CD14-positive monocyte (primary cell): ENCODE results near the gene CARMIL3. TPM values are rescaled to one million over a fixed set of nuclear protein-coding genes. Genes with fewer than 3 reads are reported as not detected.

Experiments
- DNase-seq, 3 donors: peaks; one replicate each; pipeline ENCODE4 v3.0.0-alpha.2; 2011 to 2022
- H2AFZ ChIP-seq: 2 replicates; pipeline ENCODE4 v1.6.0; 2012; ENCODE audit warnings: mild to moderate bottlenecking, low read depth, low read length, inconsistent platforms; ENCODE audit not compliant: insufficient read depth, poor library complexity, severe bottlenecking
- H3K27ac ChIP-seq, 2 donors: 1 replicate in 1 of 2; 2 replicates in 1 of 2; pipeline ENCODE4 v1.5.1; 2012 to 2013; ENCODE audit warnings: low read length in 2 of 2, control low read depth in 1 of 2, inconsistent platforms in 1 of 2, low read depth in 1 of 2, mild to moderate bottlenecking in 1 of 2
- H3K27me3 ChIP-seq, 2 donors: one replicate each; pipeline versions ENCODE4 v1.6.0 to v1.6.1; 2011 to 2013; ENCODE audit warnings: low read length in 2 of 2; ENCODE audit not compliant: control insufficient read depth in 2 of 2, insufficient read depth in 2 of 2
- H3K36me3 ChIP-seq, 2 donors: replicated peaks in 1 of 2; 1 replicate in 1 of 2; 2 replicates in 1 of 2; pipeline versions ENCODE4 v1.5.1 to v1.6.1; 2012 to 2013; ENCODE audit warnings: low read length in 2 of 2, control low read depth in 1 of 2, inconsistent platforms in 1 of 2, mild to moderate bottlenecking in 1 of 2; ENCODE audit not compliant: insufficient read depth in 2 of 2, control insufficient read depth in 1 of 2
- H3K4me1 ChIP-seq, 2 donors: 1 replicate in 1 of 2; 2 replicates in 1 of 2; pipeline versions ENCODE4 v1.5.1 to v1.6.1; 2012 to 2013; ENCODE audit warnings: low read length in 2 of 2, control low read depth in 1 of 2, inconsistent platforms in 1 of 2, mild to moderate bottlenecking in 1 of 2, moderate library complexity in 1 of 2; ENCODE audit not compliant: insufficient read depth in 2 of 2, control insufficient read depth in 1 of 2
- H3K4me2 ChIP-seq: replicated peaks from 2 replicates; pipeline ENCODE3; 2012; ENCODE audit warnings: low read length, moderate library complexity, mild to moderate bottlenecking; ENCODE audit not compliant: poor library complexity, severe bottlenecking; ENCODE audit errors: extremely low read depth
- H3K4me3 ChIP-seq, 3 experiments: fragments of 200-600 bp in 1 of 3; sonication (generic) in 1 of 3; replicated peaks in 1 of 3; 1 replicate in 2 of 3; 2 replicates in 1 of 3; pipeline ENCODE4 v1.5.1; 2011 to 2013; ENCODE audit warnings: low read length in 3 of 3, mild to moderate bottlenecking in 3 of 3, control low read depth in 2 of 3, low read depth in 2 of 3, inconsistent platforms in 1 of 3, moderate library complexity in 1 of 3
- H3K79me2 ChIP-seq: 2 replicates; pipeline ENCODE4 v1.6.0; 2012; ENCODE audit warnings: mild to moderate bottlenecking, control low read depth, inconsistent platforms, low read length, moderate library complexity; ENCODE audit not compliant: insufficient read depth
- H3K9ac ChIP-seq: 2 replicates; pipeline ENCODE4 v1.6.0; 2017; ENCODE audit warnings: low read length, mild to moderate bottlenecking; ENCODE audit not compliant: insufficient read depth, poor library complexity, severe bottlenecking
- H3K9me3 ChIP-seq, 2 donors: replicated peaks in 1 of 2; 1 replicate in 1 of 2; 2 replicates in 1 of 2; pipeline versions ENCODE4 v1.5.1 to v1.6.1; 2012 to 2013; ENCODE audit warnings: low read length in 2 of 2, control low read depth in 1 of 2; ENCODE audit not compliant: control insufficient read depth in 1 of 2, insufficient read depth in 1 of 2
- H4K20me1 ChIP-seq: 2 replicates; pipeline ENCODE4 v1.6.0; 2012; ENCODE audit warnings: mild to moderate bottlenecking, low read length, control low read depth, moderate library complexity; ENCODE audit not compliant: insufficient read depth
- H3K27ac Mint-ChIP-seq, 7 donors: one replicate each; pipeline ENCODE4 v1.8.0; 2020; ENCODE audit warnings: mild to moderate bottlenecking in 7 of 7, mixed read lengths in 7 of 7, moderate library complexity in 6 of 7, inconsistent platforms in 2 of 7
- H3K27me3 Mint-ChIP-seq, 3 donors: one replicate each; pipeline ENCODE4 v1.8.0; 2021 to 2022; ENCODE audit warnings: low read depth in 3 of 3, mild to moderate bottlenecking in 3 of 3, mixed read lengths in 3 of 3, moderate library complexity in 3 of 3, inconsistent platforms in 1 of 3
- H3K36me3 Mint-ChIP-seq, 2 donors: one replicate each; pipeline ENCODE4 v1.8.0; 2020; ENCODE audit warnings: mixed read lengths in 2 of 2, inconsistent platforms in 1 of 2, mild to moderate bottlenecking in 1 of 2
- H3K4me1 Mint-ChIP-seq: one replicate; pipeline ENCODE4 v1.8.0; 2020; ENCODE audit warnings: mild to moderate bottlenecking, mixed read lengths
- H3K4me3 Mint-ChIP-seq, 2 donors: one replicate each; pipeline ENCODE4 v1.8.0; 2020; ENCODE audit warnings: mild to moderate bottlenecking in 2 of 2, mixed read lengths in 2 of 2, moderate library complexity in 1 of 2
- H3K9me3 Mint-ChIP-seq, 7 donors: one replicate each; pipeline ENCODE4 v1.8.0; 2020 to 2022; ENCODE audit warnings: mixed read lengths in 7 of 7, mild to moderate bottlenecking in 6 of 7, moderate library complexity in 6 of 7, inconsistent platforms in 2 of 7
- CTCF ChIP-seq: fragments of 200-600 bp; IDR thresholded peaks from one replicate; pipeline ENCODE4 v1.8.0; 2022; ENCODE audit warnings: antibody characterized with exemption, mild to moderate bottlenecking
- WGBS: methylation state at CpG from one replicate; pipeline ENCODE4 v1.1.5; 2013; ENCODE audit warnings: missing lambda C conversion rate; ENCODE audit not compliant: insufficient coverage; 5-methylcytosine and 5-hydroxymethylcytosine counted together
- intact Hi-C, 2 donors: fragments of 100-400 bp; cut with micrococcal nuclease; formaldehyde crosslinking; loops; one replicate each; pipeline versions ENCODE4 v1.15.0 to v1.15.1; 2023
- polyA plus RNA-seq, 3 donors: library from polyadenylated mRNA; depleted of rRNA in 1 of 3; unstranded in 2 of 3; stranded (reverse) in 1 of 3; fragments of 300-500 nt in 2 of 3; fragments of >200 nt in 1 of 3; fragmentation: Illumina TruSeq in 2 of 3; gene quantifications; 1 replicate in 2 of 3; 2 replicates in 1 of 3; pipeline ENCODE4 v1.2.3, GENCODE V29; 2012 to 2021

The CARMIL3 gene
- polyA plus RNA-seq, 3 donors, result 1.0 TPM; not detected in 2

- H3K4me1 Mint-ChIP-seq, result peaks cover 50% of the 10 kb centered on the region
- H3K27me3 ChIP-seq, result no peaks in the 10 kb centered on the region
- peak within 1 kb of the TSS; percentile 90 for H3K9ac ChIP-seq
- H3K9me3 Mint-ChIP-seq, result peaks cover 0 to 3% (median 0%) of the 10 kb centered on the region in 7 donors
- peaks cover 34% of the 10 kb centered on the region for H3K79me2 ChIP-seq
- peak within 1 kb of the TSS; percentile 96 to 97 for H3K4me3 Mint-ChIP-seq
- intact Hi-C loops, result loop anchor here in 1 of 2 donors (2.0 kb wide), 1 partner anchor 15 kb away; no protein-coding TSS in a partner anchor
- TF ChIP-seq CTCF, result no peak
- under 1% methylated on average over 56 of the region's 68 CpGs for WGBS
- peak; percentile 79 to 85 (median 81) for DNase-seq
- H3K4me3 ChIP-seq, result peak within 1 kb of the TSS; percentile 64 to 98 (median 72)
- peaks cover 43 to 58% of the 10 kb centered on the region in 2 donors for H3K4me1 ChIP-seq
- peaks cover 9 to 20% of the 10 kb centered on the region in 2 donors for H3K36me3 ChIP-seq
- peak within 1 kb of the TSS; percentile 68 to 92 for H3K27ac ChIP-seq
- no peaks in the 10 kb centered on the region for H3K9me3 ChIP-seq
- peak within 1 kb of the TSS; percentile 89 for H2AFZ ChIP-seq
- peaks cover 0 to 2% (median 1%) of the 10 kb centered on the region in 3 donors for H3K27me3 Mint-ChIP-seq
- H4K20me1 ChIP-seq, result peaks cover 17% of the 10 kb centered on the region
- peaks cover 15 to 22% of the 10 kb centered on the region in 2 donors for H3K36me3 Mint-ChIP-seq
- H3K27ac Mint-ChIP-seq, result peak within 1 kb of the TSS; percentile 89 to 95 (median 93)
- H3K4me2 ChIP-seq, result peak within 1 kb of the TSS; percentile 98
Observed at GRCh38 chr14:24093901-24094840, 42.4 kb downstream of the CARMIL3 start, which contains the start of gene PCK2. TSS of gene PCK2 (plus strand) at chr14:24094311. CDS start at chr14:24094406, 95 bp downstream.

GRCh38 chr14:24094841-24095270 lies 43.0 kb downstream of the CARMIL3 start:
- Histone ChIP-seq H3K9ac (peak overlapping the region; percentile 90), H3K27me3 (no peaks in the 10 kb centered on the region), H2AFZ (peak overlapping the region; percentile 89), H3K4me2 (peak overlapping the region; percentile 98), H4K20me1 (peaks cover 20% of the 10 kb centered on the region), H3K4me3 (peak overlapping the region; percentile 64 to 98 (median 72)), H3K36me3 (peaks cover 12 to 25% of the 10 kb centered on the region in 2 donors), H3K27ac (peak overlapping the region; percentile 68 to 92), H3K4me1 (peaks cover 50 to 64% of the 10 kb centered on the region in 2 donors), H3K79me2 (peaks cover 34% of the 10 kb centered on the region), H3K9me3 (no peaks in the 10 kb centered on the region)
- peaks cover 0 to 2% (median 1%) of the 10 kb centered on the region in 3 donors for H3K27me3 Mint-ChIP-seq
- peak overlapping the region; percentile 89 to 95 (median 93) for H3K27ac Mint-ChIP-seq
- peaks cover 20 to 28% of the 10 kb centered on the region in 2 donors for H3K36me3 Mint-ChIP-seq
- intact Hi-C loops, result loop anchor here in 1 of 2 donors (2.0 kb wide), 1 partner anchor 14 kb away; no protein-coding TSS in a partner anchor
- no peak for TF ChIP-seq CTCF
- H3K4me3 Mint-ChIP-seq, result peak overlapping the region; percentile 96 to 97
- H3K4me1 Mint-ChIP-seq, result peaks cover 57% of the 10 kb centered on the region
- no peak for DNase-seq
- peaks cover 0 to 3% (median 0%) of the 10 kb centered on the region in 7 donors for H3K9me3 Mint-ChIP-seq
- under 1% methylated on average over 12 of the region's 14 CpGs for WGBS
